Heart left ventricle (tissue), 13 donors: ENCODE measurements around the gene CHD9.

ENCODE experiments used
- POLR2A ChIP-seq, 2 donors: fragments of 450-650 bp; IDR thresholded peaks; one replicate each; pipeline ENCODE4 v1.6.1; 2017; ENCODE audit warnings: antibody characterized with exemption in 2 of 2, mild to moderate bottlenecking in 2 of 2, moderate library complexity in 2 of 2
- TF ChIP-seq, protein P1 (sequence below), 12 donors: fragments of 200-600 bp; sonication (generic) in 4 of 12; IDR thresholded peaks; one replicate each; pipeline versions ENCODE4 v1.5.0 to v1.8.0; 2018 to 2022; ENCODE audit warnings: antibody characterized with exemption in 12 of 12, mild to moderate bottlenecking in 5 of 12
- donor health status: ischemic (EF 13 %, LVEDD 7.1; RV severe dilation, severe dysfunction).
- donor health status: DM: no; HTN: yes; CAD: no.
- donor health status: DM: no; HTN: no; CAD: no.
- donor health status: ischemic (EF 25% LVEDD 6.9; RV normal size, moderate dysfunction).
- donor health status: ischemic (EF 25% LVEDD 5.7; RV mildly dilated, moderate dysfunction).
- donor health status: ischemic (EF 35%, LVEDD 5.7; RV mildly dilated, moderate dysfunction).
- donor health status: nonischemic (EF 11% LVEDD 7.7; RV severe dilation, severe dysfunction).
- donor health status: DM: yes; HTN: yes; CAD: no.
- donor health status: PGD.
- donor health status: ischemic (EF 29% LVEDD 5.4; RV normal size, mild dysfunction).
- donor health status: nonischemic (EF 23%, LVEDD 6.1; RV moderate dilation, normal function).

DNA sequence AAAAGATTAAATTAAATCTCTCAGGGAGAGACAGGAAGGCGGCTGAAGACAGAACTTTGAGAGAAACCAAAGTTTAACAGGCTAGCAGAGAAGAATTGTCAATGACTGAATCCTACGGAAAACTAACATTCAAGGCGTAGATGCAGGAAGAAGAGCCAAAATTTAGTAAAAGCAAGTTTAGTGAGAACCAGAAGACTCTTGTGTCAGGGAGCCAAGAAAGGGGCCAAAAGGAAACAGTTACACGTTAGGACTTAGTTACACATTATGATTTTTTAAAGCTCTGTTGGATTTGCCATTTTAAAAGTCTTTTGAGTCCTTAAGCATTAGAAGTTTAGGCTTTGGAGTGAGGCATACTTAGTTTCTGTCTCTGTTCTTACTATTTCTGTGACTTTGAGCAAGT is 164.6 kb downstream of the CHD9 start:
- TF ChIP-seq, protein P1, sequence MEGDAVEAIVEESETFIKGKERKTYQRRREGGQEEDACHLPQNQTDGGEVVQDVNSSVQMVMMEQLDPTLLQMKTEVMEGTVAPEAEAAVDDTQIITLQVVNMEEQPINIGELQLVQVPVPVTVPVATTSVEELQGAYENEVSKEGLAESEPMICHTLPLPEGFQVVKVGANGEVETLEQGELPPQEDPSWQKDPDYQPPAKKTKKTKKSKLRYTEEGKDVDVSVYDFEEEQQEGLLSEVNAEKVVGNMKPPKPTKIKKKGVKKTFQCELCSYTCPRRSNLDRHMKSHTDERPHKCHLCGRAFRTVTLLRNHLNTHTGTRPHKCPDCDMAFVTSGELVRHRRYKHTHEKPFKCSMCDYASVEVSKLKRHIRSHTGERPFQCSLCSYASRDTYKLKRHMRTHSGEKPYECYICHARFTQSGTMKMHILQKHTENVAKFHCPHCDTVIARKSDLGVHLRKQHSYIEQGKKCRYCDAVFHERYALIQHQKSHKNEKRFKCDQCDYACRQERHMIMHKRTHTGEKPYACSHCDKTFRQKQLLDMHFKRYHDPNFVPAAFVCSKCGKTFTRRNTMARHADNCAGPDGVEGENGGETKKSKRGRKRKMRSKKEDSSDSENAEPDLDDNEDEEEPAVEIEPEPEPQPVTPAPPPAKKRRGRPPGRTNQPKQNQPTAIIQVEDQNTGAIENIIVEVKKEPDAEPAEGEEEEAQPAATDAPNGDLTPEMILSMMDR (IDR thresholded peaks at IDR 0.05) = no peak
- TF ChIP-seq POLR2A (IDR thresholded peaks at IDR 0.05) = no peak
